Activated CD8-positive, alpha-beta memory T cell treated with anti-CD3 and anti-CD28 coated beads, Interleukin-2, amount 50 U/mL, for 24 hours (primary cell): ENCODE data around the gene MAPKAPK5.
A peak's percentile ranks its signal among the peaks of the same experiment; 100 is the strongest.
"Not testable (repeated sequence)": the region's sequence is repeated elsewhere in the genome, so short reads cannot be mapped to it uniquely, and the experiment has no call there.

ENCODE experiments used
- DNase-seq: peaks from one replicate; pipeline ENCODE4 v3.0.0-alpha.2; 2020; ENCODE audit errors: extremely low read depth

The MAPKAPK5 gene

GRCh38 chr12:111841750-111842555 is at the start of gene MAPKAPK5:
TSS of gene MAPKAPK5 (plus strand) at chr12:111842228. CDS start at chr12:111842734, 506 bp downstream.
- peak; percentile 94 for DNase-seq

- no peak for DNase-seq
Measured at GRCh38 chr12:111792856-111793235, 49.2 kb upstream of the MAPKAPK5 start.

GRCh38 chr12:111798182-111798581 is 43.8 kb upstream of the MAPKAPK5 start:
- no peak for DNase-seq

- DNase-seq: no peak
Measured at GRCh38 chr12:111799758-111800157, 42.3 kb upstream of the MAPKAPK5 start.

- no peak for DNase-seq
Measured at GRCh38 chr12:111803038-111803626, 38.9 kb upstream of the MAPKAPK5 start.

- no peak for DNase-seq
Measured at GRCh38 chr12:111803851-111804250, 38.2 kb upstream of the MAPKAPK5 start.

- no peak for DNase-seq
Measured at GRCh38 chr12:111806304-111806703, 35.7 kb upstream of the MAPKAPK5 start.

GRCh38 chr12:111807232-111807631 is 34.8 kb upstream of the MAPKAPK5 start:
- DNase-seq: no peak

GRCh38 chr12:111812881-111813741 is 28.9 kb upstream of the MAPKAPK5 start:
- DNase-seq: peak; percentile 28

- no peak for DNase-seq
Measured at GRCh38 chr12:111816065-111816615, 25.9 kb upstream of the MAPKAPK5 start.

- not testable (repeated sequence) for DNase-seq
Measured at GRCh38 chr12:111816898-111817297, 25.1 kb upstream of the MAPKAPK5 start.

- DNase-seq: no peak
Measured at GRCh38 chr12:111818340-111818739, 23.7 kb upstream of the MAPKAPK5 start.

GRCh38 chr12:111819191-111820158 is 22.6 kb upstream of the MAPKAPK5 start:
- no peak for DNase-seq

GRCh38 chr12:111820828-111821227 is 21.2 kb upstream of the MAPKAPK5 start:
- not testable (repeated sequence) for DNase-seq

GRCh38 chr12:111822886-111823285 is 19.1 kb upstream of the MAPKAPK5 start:
- no peak for DNase-seq

- no peak for DNase-seq
Measured at GRCh38 chr12:111823891-111824290, 18.1 kb upstream of the MAPKAPK5 start.

- not testable (repeated sequence) for DNase-seq
Measured at GRCh38 chr12:111824312-111824711, 17.7 kb upstream of the MAPKAPK5 start.

- no peak for DNase-seq
Measured at GRCh38 chr12:111825509-111825908, 16.5 kb upstream of the MAPKAPK5 start.

GRCh38 chr12:111826316-111826715 is 15.7 kb upstream of the MAPKAPK5 start:
- DNase-seq: no peak

GRCh38 chr12:111826992-111827391 is 15.0 kb upstream of the MAPKAPK5 start:
- DNase-seq: no peak

- no peak for DNase-seq
Measured at GRCh38 chr12:111827907-111828306, 14.1 kb upstream of the MAPKAPK5 start.
